COLO668 (cell line): ENCODE data around the gene PET100.

Experiments
- DNase-seq: peaks from one replicate; lab custom pipeline; 2025; ENCODE audit not compliant: unreplicated experiment; lab: John Stamatoyannopoulos, UW

Gene PET100

DNA sequence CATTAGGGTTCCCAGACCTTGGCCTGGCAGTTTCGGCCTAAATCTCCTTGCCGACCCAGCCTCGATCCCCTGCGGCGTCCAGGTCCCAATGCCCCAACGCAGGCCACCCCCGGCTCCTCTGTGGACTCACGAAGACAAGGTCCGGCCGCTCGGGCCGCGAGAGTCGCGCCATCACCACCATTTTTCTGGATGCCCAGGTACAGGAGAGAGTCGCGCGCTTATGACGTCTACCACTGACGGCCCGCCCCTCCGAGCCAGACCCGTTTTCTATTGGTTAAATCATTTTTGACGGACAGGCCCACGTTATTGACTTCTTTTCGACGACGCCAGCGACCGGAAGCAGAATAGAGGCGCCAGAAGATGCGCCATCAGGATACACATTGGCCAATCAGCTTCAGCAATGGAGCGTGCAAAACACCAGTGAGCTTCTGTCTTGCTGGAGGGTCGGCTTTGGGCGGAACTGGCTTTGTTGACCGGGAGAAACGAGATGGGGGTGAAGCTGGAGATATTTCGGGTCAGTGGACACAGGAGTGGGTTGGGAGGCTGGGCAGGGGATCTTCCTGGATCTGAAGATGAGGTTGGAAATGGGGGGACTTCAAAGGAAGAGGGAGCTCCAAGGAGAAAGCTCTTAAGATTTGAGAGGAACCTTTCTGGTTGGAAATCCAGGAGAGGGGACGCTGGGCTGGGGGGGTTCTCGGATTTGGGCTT lies at the start of gene PET100, which contains the start of gene XAB2:
PET100 (plus strand) TSS at position 447 of the 708 bp plus-strand sequence; CDS start at position 488, 41 bp downstream.
XAB2 (minus strand) TSS at position 199 of the 708 bp plus-strand sequence; CDS start at position 181, 18 bp downstream.
- peak; percentile 94 for DNase-seq

DNA sequence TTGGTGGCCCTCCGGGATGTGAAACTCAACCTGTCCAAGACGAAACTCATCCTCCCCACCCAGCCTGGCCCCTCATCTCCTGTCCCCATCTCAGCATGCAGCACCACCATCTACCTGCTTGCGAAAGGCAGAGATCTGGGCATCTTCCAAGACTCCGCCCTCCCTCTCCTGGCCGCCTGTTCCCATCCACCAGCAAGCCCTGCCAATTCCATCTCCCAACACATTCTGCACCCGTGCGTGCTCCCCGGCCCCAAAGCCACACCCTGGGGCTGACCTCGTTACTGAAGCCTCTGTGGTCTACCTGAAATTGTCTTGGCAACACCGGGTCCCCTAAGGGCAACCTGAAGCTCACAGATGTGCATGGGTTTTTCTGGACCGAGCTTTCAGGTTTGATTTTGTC lies 47.1 kb upstream of the PET100 start:
- DNase-seq: no peak

GRCh38 chr19:7589822-7590221 lies 39.8 kb upstream of the PET100 start:
- DNase-seq: no peak

DNA sequence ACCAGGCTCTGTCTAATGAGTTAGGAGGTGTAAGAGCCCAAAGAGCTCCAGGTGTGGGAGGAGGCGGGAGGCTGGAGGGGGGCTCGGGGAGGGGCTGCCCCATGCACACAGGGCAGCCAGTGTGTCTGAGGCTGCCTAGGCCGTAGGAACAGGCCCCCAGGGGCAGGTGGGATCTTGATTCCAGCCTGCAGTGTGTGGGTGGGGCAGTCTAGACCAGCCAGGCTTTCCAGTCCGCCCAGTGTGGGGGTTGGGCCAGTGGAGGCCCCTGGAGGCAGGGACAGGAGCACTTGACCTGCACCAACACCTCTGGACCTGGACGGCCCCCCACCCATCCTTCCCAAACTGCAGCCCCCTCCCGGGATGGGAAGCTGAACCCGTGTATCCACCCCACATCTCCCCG lies 39.3 kb upstream of the PET100 start:
- DNase-seq: no peak

DNA sequence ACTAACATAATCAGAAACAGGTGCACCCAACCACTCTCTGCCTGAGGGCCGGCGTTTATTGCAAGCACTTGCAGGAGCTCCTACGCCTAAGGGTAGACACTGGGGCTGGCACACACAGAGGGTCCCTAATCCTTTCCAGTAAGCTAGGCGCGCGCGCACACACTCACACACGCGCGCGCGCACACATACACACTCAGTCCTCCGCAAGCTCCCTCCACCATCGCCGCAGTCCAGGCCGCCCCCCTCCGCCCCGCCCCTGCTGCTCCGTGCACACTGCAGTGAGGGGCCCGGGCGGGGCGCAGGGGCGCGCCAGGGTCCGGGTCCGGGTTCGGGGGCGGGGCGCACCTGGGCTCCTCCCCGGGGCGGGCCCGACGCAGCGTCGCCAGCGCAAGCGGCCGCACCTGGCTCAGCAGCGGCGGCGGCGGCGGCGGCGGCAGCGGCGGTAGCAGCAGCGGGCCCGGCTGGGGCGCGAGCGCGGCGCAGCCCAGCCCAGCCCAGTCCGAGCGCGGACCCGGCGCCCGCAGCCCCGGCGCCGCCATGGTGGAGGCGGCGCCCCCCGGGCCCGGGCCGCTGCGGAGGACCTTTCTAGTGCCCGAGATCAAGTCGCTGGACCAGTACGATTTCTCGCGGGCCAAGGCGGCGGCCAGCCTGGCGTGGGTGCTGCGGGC lies 34.0 kb upstream of the PET100 start, which contains the start of gene CAMSAP3:
CAMSAP3 (plus strand) TSS at position 398 of the 668 bp plus-strand sequence; CDS start at position 538, 140 bp downstream.
- peak; percentile 82 for DNase-seq

DNA sequence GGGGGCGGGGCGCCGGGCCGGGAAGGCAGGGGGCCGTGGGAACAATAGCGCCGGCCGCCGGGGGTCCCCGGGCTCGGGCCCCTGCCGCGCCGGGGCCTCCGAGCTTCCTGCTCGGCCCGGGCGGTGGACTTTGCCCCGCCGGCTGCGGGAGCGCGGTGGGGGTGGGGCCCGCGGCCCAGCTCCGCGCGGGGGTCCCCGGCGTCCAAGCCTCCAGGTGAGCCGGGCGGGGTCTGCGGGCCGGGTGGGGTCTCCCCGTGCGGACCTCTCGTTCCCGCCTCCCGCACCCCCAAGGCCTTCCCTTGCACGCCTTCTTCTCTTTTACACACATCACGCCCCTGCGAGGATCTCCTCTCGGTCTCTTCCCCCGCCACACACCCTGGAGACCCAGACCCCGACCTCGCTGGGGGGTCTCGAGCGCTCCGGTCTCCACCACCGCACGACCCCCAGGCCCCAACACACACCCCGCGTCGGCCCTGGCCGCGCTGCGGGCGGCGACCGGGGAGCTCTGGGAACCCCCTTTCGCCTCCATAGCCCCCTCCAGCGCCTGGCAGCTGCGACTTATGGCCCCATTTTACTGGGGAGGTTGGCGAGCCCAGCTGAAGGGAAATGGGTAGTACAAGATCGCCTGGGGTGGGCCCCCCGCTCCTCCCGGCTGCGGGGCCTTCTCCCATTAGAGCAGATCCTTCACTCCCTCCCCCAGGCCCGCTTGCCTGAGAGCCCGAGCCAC lies 33.2 kb upstream of the PET100 start:
- DNase-seq: peak; percentile 49

DNA sequence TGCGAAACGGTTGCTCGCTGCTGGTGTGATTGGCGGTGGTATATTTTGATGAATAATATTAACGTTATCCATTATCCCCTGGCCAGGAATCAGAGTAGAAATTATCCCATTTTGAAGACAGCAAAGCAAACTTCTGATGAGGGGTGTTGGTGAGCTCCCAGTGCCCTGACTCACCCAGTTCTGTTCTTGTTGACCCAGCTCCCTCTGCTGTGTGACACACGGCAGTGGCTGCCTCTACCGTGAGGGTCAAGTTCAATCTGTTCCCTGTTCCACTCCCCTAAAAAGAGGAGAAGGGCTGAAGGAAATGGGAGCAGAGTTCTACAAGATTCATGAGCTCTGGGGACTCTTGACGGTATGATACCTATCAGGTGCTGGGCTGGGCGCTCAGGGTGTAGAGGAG lies 31.9 kb upstream of the PET100 start:
- DNase-seq: no peak

GRCh38 chr19:7598180-7598579 lies 31.4 kb upstream of the PET100 start:
- no peak for DNase-seq

DNA sequence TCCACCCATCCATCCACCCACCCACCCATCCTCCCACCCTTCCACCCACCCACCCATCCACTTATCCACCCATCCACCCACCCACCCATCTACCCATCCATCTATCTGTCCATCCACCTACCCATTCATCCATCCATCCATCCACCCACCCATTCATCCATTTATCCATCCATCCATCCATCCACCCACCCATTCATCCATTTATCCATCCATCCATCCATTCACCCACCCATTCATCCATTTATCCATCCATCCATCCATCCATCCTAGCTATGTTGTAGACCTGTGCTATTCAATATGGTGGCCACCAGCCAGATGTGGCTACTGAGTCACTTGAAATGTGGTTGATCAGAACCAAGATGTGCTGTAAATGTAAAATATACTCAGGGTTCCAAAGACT lies 28.9 kb upstream of the PET100 start:
- DNase-seq: no peak

DNA sequence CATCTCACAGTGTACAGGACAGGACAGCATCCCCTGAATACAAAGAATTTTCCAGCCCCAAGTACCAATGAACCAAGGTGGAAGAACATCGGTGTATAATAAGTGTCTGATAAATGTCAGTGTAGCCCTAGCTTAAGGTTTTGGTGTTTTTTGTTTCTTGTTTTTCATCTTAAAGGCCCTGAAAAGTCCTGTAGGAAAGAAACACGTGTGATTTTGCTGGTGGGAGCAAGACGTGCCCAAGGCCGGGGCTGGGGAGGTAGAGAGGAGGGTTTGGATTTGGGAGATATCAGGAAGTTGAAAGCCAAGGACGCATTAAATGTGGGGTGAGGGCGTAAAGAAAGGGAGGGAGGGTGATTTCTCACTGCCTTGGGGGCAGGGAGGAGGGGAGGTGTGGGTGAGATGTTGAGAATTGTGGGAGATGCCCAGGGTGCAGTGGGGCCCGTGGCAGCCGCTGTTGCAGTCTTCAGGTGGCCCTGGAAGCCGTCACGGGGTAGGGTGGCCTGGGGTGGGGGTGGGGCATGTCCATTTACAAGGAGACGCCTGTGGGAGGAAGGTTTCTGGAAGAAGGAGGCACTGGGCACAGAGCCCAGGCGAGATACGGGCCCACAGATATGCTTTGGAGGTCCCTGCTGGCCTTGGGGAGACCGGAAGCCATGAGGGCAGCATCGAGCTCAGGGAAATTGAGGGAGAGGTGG lies 27.2 kb upstream of the PET100 start:
- DNase-seq: no peak

GRCh38 chr19:7602935-7603497 lies 26.6 kb upstream of the PET100 start:
- no peak for DNase-seq

- no peak for DNase-seq
Measured at GRCh38 chr19:7603919-7604318, 25.7 kb upstream of the PET100 start.

DNA sequence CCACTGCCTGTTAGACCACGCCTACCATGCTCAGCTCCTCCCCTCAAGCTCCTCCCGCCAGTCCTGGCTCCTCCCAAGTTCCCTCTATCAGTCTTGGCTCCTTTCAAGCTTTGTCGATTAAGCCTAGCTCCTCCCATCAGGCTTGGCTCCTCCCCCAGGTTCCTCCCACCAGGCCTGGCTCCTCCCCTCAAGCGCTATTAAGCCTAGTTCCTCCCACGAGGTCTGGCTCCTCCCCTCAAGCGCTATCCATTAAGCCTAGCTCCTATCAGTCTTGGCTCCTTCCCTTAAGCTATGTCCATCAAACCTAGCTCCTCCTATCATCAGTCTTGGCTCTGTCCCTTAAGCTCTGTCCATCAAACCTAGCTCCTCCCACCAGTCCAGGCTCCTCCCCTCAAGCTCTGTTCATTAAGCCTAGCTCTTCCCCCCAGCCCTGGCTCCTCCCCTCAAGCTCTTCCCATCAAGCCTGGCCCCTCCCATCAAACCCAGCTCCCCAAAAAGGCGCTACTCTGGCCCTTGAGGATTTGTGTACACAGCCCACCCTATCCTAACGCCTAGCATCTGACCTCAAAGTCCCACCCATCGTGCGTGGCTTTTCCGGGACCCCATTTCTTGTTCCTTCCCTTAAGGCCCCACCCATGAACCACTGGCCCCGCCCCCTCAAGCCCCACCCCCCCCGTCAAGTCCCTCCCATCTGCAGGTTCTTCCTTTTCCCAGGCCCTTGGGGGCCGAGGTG lies 23.9 kb upstream of the PET100 start:
- peak; percentile 35 for DNase-seq

DNA sequence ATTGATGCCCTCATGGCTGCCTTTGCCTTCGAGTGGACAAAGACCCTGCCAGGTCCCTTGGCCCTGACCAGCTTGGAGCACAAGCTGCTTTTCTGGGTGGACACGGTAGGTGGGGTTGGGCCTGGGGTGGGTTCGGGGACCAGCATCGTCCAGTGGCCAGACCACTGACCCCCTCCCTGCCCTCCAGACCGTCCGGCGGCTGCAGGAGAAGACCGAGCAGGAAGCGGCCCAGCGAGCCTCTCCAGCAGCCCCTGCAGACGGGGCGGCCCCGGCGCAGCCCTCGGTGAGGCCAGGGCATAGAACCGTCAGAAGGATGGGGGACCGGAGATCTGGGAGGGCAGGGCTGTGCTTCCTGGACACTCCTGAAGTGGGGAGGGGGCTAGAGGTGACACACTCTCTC lies 23.3 kb upstream of the PET100 start:
- no peak for DNase-seq

- no peak for DNase-seq
Measured at GRCh38 chr19:7607212-7607873, 22.2 kb upstream of the PET100 start.

DNA sequence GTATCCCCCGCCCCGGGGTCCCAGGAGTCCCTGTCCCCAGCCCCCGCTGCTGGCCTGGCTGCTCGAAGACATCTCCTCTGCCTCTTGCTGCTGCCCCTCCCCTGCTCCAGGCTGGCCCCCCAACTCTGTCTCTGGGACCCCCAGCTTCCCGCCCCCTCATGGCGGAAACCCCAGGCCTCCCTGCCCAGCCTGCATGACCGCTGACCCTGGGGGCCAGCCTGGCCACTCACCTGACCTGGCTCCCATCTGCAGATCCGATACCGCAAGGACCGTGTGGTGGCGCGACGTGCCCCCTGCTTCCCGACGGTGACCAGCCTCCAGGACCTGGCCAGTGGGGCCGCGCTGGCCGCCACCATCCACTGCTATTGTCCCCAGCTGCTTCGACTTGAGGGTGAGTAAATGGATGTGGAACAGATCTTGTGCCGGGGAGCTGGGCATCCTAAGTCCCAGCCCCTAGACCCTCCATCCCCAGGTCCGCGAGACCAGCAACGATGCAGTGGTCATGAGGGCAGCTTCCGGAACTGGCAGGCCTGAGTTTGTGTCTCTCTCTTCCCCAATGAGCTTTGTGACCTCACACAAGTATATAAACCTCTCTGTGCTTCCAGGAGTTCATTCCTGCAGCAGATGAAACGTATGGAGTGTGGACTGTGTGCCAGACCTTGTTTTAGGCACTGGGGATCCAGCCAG lies 21.6 kb upstream of the PET100 start:
- DNase-seq: no peak

- DNase-seq: no peak
Measured at GRCh38 chr19:7610491-7611240, 18.9 kb upstream of the PET100 start.

- DNase-seq: no peak
Measured at GRCh38 chr19:7611541-7612279, 17.9 kb upstream of the PET100 start.
